ENCODE results near the gene IL18BP.

GRCh38 chr11:71997594-71997993 lies 1.1 kb upstream of the IL18BP start:
- no peak for TF ChIP-seq CTCF (IDR thresholded peaks at IDR 0.05)
- TF ChIP-seq POLR2A (IDR thresholded peaks at IDR 0.05): no peak
